NCI-H2081 treated with DMSO at 0.1 percent for 48 hours (cell line): Measurements from ENCODE around the gene UBE2H.
"Not testable (repeated sequence)": the region's sequence is repeated elsewhere in the genome, so short reads cannot be mapped to it uniquely, and the experiment has no call there.

Experiments
- DNase-seq: peaks from one replicate; lab custom pipeline; 2025; lab: John Stamatoyannopoulos, UW

UBE2H gene

DNA sequence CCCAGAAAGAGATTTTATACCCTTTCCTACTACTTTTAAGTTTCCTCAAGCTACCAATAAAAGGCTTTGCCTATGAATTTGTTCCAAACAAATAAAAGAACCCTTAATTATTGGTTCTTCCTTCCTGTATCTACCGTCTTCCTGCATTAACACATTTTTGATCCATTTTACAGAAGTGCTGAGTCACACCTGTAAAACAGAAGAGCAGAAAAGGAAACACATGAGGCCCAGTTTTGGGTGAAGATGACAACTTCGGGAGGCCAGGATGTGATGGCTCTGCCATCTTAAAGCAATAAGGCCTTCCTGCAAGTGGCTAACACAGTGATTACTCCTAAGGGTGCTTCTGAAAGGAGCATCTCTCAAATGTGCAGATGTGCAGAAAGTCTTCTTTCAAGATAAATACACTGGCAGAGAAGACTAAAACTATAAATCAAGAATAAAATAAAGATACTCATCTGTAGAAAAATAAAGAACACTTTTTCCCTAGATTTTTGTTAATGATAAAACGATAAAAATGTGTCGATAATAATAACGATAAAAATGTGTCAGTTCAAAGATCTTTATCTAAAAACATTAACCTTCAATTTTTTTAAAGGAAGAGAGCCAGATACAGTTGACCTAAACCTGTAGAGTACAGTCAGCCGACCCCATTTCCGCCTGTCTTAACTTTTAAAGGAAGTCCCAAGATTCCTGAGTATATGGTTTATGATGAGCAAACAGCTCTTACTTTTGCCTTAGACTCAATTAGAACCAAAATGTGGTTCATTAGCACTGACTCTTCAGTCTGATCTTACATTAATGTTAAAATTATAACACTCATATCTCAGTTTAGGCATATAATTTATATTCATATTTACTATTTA, 108.6 kb downstream of the UBE2H start:
- no peak for DNase-seq

DNA sequence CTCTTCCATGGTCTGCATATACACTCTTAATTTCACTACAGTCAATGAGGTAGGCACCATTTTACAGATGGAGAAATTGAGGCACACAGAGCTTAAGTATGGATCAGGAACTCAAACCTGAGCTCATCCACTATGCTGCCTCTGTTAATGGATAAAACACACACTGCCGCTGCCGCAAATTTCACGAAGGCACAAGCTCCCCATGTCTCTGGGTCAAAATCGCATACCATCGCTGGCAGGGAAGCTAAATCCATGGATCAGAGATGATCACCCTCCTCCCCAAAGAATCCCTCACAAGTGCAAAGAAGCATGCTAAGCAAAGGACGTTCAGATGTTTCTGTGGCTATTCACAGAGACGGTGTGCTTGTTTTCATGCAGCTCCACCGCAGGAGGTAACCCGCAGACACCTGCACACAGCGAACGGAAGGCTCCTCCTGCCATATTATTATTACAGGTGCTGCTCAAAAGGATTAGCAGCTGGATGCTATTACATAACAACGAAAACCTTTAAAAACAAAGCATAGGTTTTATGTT, 109.3 kb downstream of the UBE2H start:
- peak; percentile 56 for DNase-seq

DNA sequence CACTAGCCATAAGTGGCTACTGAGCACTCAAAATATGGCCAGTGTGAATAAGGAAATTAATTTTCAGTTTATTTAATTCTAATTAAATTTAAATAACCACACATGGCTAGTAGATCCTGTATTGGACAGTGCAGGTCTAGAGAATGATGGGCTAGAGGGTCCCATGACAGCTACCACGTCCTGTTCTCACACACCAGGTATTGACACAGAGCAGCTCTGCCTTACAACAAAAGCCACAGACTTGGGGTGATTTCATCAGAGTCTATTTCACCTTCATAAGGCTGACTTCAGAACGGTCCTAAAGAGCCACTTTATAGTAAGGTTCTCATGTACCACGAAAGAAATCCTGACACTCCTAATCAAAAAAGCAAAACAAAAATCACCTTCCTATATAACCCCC, 111.3 kb downstream of the UBE2H start:
- DNase-seq = no peak

DNA sequence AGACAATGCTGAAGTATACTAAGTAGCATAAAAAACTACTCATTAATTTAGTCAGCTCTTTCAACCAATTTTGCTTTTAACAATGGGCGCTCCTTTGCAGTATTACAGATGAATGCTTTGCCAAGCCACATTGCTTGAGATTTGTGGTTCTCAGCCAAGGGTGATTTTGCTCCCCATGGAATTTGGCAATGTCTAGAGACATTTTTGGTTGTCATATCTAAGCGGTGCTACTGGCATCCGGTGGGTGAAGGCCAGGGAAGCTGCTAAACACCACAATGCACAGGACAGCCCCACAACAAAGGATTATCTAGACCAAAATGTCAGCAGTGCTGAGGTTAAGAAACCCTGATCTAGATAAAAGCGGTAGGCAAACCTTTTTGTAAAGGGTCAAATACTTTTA, 112.0 kb downstream of the UBE2H start:
- DNase-seq = no peak

DNA sequence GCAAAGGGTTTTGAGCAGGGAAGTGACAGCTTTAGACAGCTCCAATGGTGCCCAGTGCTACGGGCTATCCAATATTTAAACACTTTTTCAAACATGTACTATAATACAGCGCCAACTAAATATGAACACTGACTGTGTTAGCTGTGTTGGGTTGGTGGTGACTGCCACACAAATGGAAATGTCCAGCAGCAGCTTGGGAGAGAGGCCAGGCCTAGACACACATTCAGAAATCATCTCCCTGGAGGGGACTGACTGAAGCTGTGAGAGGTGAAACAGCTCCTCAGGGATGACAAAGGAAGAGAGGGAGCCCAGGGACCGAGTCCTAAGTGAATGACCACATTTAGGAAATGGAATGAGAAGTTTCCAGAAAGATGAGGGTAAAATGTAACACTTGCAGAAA, 115.8 kb downstream of the UBE2H start:
- no peak for DNase-seq

DNA sequence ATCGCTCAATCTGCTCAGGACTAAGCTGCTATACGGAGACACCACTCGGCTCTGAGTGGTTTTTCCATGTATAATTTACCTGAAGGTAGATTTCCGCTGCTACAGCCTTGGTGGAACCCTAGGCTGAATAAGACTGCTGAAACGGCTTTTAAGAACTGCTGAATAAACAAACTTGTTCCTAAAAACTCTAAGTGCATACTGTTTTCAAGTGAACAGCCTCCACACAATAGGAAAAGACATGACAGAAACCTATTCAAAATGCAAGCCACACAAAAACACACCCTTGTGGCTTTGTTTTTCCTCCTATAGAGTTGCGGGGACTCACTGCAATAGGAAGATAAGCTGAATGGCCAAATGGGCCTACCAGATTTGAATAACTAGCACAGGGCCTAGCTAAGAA, 117.2 kb downstream of the UBE2H start:
- no peak for DNase-seq

DNA sequence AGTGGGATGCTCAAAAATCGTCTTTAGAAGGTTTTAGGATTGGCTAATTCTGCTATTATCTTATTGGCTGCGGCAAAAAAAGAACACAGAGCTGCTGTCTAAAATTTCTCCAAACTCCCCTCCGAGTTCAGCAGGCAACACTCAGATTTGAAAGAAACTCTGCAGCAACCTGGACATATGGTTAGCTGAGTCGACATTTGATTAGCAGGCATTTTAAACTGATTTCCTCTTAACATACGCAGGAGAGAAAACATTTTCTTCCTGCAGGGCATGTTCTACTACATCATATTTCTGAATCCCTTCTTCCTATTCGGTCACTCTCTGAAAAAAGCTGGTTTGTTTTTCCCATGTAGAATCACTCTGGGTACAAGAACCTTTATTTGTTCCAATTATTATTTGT, 119.4 kb downstream of the UBE2H start:
- DNase-seq = not testable (repeated sequence)

DNA sequence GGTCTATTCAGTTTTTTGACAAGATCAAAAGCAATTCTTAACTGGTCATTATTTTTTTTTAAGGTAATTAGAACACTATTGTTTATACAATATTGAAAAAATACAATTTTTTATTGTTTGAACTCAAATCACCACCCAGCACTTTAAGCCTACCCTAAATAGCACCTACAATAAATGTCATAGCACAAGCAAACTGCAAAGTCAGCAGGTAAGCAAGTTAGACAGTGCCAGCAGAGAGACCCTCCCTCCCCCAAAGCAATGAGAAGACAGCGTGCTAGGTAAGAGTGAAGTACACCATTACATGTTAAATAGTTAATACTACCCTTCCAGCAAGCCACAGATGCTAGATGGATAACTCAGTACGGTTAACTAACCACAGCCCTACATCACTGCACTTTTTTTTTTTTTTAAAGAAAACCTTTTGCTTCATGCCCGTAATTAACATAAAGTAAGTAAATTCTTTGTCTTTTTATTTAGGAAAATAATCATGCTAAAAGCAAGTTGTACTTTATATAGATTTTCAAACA, 120.0 kb downstream of the UBE2H start:
- DNase-seq = no peak

DNA sequence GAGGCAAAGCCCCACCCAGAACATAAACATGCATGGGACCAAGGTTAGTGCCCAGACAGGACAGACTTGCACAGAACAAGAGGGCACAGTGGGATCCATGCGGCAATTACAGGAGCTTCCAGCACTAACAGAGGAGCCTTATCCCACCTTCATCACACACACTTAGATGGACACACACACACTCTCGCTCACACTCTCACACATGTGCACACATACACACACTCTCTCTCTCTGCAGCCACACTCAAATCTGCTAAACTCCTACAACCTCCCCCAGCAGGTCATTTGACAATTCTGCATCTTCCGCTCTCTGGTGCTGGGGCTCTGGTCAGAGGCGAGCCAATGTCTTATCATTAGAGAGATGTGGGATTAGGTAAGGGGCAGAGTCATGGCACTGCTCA, 120.5 kb downstream of the UBE2H start:
- no peak for DNase-seq

DNA sequence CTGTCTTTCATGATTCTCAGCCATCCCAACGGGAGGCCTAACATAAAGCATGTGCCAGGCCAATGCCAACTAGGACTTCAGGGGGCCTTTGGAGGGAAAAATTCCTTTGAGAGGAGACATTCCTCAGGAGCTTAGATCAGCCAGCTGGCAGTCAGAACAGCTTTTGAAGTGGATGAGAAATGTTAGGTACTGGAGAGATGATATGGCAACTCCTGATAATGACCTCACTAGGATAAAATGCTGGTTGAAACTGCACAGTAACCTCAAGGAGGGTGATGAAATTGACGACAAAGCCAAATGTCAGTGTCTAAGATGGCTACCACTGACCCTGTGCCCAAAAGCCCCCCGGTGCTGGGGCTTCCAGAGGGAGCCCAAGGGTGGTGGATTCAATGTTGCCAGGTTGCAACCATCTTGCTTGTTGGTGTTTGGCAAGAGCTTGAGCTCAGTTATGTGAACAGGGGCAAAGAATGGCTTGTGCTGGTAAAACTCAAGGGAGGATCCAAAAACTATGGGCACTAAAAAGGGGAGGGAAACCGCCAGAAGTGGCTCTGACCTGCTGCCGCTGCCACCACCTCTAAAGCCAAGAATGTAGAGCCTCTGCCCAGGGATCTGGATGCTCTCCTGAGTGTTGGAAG, 121.2 kb downstream of the UBE2H start:
- DNase-seq = no peak

DNA sequence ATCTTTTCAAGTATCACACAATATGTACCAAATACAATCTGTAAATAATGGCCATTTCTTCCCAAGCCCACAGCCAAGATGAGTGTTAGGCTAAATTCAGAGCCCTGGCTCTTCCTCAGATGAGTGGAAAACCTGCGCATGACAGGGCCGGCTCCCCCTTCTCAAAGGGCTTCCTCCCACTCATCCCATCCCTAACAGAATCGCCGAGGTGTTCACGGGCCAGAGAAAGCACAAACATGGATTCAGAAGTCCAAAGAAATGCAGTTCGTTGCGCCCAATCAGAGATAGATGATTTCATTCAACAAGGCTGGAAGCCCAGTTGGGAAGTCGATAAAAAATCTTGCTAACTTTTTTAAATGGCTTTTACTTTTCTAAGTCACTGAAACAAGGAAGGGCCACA, 121.8 kb downstream of the UBE2H start:
- DNase-seq = no peak

DNA sequence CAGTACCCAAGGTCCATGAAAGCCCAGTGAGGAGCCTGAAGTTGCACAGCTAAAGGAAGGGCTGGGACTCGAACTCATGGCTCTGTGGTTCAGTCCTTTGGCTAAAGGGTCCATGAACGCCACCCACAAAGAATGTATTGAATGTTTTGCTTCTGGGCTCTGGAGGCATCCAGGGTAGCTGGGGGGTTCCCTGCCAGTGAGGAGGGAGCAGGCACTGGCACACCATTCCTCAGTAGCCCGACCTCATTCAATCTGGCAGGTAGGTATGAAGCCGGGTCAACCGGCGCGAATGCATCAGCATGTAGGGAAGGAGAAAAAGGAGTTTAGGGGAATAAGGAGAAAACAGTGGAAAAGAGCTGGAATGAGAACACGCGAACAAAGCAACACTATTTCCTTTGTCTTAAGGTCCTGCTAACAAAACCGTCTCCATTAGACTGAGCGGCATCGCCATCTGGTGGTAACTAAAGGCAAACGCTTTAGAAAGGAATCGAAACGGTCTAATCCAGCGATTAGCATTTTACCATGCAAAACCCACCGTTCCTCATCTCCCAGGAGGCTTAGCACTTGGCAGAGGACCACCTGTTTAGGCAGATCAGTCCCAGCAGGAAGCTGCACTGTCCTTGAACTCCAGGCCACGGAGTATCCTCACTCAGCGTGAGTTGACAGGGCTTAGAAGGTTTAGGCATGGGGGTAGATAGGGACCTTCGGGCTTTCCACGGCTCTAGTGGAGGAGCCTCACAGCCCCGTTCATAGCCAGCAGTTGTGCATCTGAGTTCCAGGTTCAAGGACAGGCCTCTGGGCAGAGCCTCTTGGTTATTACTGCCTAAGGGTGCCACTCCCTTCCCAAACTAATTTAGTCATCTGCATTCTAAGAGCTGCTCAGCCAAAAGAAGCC, 122.8 kb downstream of the UBE2H start:
- peak; percentile 42 for DNase-seq

DNA sequence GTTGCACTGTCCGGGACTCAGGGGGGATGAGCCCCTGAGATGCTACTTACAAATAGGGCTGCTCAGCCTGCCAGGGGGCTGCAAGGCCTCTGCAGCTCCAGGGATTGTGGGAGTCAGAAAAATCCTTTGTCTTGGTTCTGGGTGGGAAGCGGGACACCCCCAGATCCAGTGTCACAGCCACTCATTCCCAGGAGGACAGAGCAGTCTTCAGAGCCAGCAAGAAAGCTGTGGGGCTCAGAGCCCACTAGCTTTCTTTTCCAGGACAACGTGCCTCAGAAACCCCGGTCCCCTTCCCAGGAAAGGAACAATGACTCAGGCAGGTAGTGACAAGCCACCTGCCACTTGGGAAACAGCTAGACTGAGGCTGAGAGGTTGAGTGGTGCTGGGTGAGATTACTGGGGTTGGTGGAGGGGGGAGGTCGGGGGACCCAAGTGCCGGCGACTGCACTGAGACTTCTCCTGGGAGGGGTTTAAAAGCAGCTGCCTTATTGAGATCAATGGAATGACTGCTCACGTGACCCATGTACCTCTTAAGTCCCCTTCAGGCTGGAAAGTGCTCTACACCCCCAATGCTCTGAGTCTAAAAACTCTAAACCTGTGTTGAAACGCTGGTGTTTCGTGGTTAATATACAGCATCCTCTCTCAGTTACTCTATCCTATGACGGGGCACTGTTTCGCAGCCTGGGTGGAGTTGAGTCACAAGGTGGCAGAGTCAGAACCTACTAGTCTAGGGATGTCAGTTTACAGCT, 123.6 kb downstream of the UBE2H start:
- no peak for DNase-seq

DNA sequence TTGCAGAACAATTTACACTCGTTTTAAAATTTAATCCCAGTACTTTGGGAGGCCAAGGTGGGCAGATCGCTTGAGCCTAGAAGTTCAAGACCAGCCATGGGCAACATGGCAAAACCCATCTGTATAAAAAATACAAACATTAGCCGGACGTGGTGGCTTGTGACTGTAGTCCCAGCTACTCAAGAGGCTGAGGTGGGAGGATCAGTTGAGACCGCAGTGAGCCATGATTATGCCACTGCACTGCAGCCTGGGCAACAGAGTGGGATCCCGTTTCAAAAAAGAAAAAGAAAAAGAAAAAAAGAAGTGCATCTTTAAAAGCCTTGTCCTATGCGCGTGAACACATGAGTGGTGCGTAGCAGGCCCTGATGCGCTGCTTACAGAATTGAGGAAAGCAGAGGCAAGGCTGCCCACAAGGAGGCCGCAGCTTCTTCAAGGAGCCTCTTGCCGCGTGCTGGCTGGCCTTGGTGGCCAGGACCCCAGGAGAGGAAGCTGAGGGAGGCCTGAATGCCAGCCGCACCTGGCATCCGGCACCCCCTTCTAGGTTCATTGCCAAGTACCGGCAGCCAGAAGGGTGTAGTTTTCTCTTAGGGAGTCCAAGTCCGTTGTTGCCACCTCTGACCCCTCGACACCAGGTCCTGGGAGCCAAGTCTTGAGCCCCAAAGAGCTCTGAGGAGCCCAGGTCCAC, 124.5 kb downstream of the UBE2H start:
- DNase-seq = no peak

DNA sequence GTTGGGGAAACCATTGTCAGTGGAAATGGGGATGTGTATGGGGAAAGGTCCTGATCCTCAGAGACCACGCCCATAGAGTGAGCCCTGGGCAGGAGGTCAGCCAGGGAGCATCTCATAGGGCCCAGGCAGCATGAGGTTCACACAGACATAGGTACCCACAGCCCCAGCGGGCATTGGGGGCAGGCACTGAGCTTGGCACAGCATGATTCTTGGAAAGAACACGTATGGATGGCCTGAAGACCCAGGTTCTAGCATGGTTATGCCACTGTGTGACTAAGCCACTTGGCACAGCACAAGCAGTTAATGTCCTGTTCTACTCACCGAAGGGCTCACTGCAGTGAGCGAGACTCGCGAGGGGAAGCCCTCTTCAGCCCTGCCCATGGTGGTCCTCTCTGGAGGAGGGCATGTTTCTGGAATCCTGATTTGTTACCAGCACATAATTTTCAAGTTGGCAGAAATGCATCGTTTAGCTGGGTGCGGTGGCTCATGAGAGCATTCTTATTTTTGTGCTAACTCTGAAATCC, 125.2 kb downstream of the UBE2H start:
- DNase-seq = no peak

DNA sequence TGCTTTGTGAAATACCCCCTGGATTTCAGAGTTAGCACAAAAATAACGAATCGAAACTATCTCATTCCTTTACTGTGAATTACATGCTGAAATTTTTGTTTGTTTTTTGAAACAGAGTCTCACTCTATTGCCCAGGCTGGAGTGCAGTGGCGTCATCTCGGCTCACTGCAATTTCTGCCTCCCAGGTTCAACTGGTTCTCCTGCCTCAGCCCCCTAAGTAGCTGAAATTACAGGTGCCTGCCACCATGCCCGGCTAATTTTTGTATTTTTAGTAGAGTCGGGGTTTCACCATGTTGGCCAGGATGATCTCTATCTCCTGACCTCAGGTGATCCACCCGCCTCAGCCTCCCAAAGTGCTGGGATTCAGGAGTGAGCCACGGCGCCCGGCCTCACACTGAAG, 125.9 kb downstream of the UBE2H start:
- DNase-seq = not testable (repeated sequence)

DNA sequence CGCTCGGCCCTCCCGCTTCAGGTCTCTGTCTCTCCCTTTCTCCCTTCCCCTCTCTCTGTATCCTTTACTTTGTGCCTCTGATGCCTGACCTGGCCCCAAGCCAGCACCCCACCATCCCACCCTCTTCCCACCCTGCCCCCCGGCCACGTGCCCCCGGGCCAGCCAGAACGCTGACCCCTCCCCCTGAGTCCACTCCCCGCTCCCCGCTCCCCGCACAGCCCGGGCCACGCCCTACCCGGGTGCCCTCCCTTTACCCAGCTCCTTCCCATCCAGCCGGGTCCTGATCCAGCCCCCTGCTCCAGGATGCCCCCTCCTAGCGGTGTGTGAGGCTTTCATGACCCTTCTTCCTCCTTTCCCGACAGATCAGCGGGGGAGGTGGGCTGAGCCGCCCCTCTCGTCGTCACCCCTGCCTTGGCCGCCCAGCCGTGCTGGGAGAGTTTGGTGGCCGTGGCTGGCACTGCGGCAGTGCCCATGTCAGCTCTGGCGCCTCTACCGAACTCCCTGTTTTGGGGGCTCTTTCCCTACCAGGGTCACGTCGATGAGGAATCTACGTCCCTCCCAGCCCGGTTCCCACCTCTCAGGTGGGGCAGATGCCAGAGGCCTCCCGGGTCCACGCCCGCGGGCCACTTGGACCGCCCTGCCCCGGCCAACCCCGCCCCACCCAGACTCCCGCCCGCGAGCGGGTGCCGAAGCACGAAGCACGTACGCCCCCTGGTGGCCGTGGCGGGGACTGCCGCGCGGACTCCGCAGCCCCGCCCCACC, 127.4 kb downstream of the UBE2H start:
- DNase-seq = no peak

DNA sequence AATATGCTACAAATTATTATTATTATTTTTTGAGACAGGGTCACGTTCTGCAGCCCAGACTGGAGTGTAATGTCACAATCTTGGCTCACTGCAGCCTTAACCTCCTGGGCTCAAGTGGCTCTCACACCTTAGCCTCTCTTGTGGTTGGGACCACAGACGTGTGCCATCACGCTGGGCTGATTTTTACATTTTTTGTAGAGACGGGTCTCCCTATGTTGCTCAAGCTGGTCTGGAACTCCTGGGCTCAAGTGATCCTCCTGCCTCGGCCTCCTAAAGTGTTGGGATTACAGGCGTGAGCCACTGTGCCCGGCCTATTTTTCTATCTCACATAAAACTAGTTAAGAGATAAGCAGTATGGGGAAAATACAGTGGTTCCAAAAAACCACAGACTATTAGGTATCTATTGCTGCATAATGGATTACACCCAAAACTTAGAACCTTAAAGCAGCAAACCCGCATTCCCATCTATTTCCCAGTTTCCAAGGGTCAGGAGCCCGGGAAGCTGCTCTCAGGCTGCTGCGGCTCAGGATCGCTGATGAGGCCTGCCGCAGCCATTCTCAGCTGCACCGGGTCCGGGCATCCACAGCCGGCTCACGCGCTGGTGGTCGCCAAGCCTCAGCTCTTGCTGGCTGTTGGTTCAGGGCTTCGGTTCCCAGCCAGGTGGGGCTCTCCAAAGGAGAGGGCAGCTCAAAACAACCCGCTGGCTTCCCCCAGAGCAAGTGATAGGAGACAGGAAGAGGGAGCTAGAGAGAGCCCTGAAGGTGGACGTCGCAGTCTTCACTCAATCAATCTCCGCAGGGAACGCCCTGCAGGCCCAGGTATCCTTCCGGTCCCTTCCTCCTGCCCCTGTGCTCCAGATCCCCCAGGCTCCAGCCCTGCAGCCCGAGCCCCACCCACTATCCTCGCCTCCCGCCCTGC, 128.2 kb downstream of the UBE2H start:
- peak; percentile 91 for DNase-seq

DNA sequence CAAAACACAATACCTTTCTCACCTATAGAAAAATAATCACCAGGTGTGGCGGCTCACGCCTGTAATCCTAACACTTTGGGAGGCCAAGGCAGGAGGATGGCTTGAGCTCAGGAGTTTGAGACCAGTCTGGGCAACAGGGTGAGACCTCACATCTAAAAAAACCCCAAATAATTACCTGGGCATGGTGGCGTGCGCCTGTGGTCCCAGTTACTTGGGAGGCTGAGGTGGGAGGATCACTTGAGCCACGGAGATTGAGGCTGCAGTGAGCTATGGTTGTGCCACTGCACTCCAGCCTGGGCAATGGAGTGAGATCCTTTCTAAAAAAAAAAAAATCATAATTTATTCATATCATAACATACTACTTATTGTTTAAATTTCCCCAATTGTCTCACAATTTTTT, 129.6 kb downstream of the UBE2H start:
- DNase-seq = not testable (repeated sequence)
